KBM-7 (cell line): ENCODE measurements around the gene MORC2.

ENCODE experiments used
- DNase-seq: peaks from one replicate; pipeline ENCODE4 v3.0.0-alpha.2; 2015
- in situ Hi-C: fragments of 300-500 bp; cut with MboI; formaldehyde crosslinking; loops from 2 replicates; pipeline ENCODE4 v1.14.3; 2020; ENCODE audit warnings: low sequenced_read_pairs, low pct_unique_long_range_greater_than_20kb, mixed read lengths

The MORC2 gene

DNA sequence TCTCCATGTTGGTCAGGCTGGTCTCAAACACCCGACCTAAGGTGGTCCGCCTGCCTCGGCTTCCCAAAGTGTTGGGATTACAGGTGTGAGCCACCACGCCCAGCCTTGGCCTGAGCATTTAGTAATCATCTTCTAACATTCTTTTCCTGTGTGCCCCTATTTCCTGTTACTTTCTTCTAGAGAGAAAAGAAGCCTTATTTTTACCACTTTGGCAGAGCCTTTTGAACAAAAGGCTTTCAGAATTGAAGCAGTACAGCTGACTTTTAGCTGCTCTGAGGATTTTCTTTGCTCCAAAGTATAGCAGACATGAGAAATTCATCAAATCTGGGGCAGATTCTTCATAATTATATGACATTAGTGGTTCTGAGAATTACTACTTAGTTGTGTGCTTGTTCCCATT is 13.4 kb downstream of the MORC2 start:
- in situ Hi-C loops = no loop called here
- DNase-seq = no peak

DNA sequence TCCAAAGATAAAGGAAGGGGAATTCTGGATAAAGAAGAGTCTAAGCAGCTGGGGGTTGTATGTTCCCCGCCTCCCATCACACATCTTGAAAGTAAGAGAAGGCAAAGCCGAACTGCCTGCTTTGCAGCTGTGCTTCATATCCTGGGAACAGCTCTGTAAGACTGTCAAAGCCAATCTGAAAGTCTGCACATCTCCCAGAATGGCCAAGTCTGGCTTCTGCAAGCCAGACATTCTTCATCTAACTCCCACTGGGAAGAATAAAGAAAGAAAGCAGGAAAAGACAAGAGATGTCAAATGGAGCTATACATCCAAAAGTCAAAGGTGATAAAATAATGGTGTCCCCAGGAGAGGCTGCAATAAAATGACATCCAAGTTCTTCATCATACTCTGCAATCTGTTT is 15.4 kb downstream of the MORC2 start:
- DNase-seq = no peak
- in situ Hi-C loops = no loop called here

DNA sequence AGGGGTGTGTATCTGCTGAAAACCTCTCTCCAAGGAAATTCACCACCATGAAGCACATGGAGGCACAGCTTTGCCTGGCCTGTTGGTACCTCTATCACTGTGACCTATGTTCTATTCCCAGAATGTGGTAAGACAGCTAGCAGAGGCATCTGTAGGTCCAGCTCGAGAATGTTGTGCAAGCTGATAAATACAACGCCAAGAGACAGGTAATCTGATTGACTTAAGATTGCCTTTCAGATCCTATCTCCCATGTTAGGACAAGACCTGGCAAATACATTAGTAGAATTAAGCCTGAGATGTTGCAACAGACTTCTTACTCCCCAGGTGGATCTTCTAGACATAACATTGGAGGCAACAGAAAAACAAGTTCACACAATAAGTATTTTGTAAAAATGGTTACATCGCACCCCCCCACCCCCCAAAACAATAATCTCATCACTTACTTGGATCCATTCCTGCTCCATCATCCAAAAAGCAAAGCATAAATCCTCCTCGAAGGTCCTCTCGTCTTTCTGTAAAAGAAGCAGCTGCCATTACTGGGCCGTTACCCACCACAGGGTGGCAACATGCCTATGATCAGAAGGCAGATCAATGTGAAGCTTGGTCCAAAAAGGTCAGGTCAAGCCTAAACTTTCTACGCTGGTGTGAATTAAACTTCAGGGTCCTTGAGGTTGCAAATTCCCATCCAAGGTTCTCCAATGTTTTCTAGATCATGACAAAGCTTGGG is 18.5 kb downstream of the MORC2 start:
- no peak for DNase-seq
- in situ Hi-C loops = no loop called here

DNA sequence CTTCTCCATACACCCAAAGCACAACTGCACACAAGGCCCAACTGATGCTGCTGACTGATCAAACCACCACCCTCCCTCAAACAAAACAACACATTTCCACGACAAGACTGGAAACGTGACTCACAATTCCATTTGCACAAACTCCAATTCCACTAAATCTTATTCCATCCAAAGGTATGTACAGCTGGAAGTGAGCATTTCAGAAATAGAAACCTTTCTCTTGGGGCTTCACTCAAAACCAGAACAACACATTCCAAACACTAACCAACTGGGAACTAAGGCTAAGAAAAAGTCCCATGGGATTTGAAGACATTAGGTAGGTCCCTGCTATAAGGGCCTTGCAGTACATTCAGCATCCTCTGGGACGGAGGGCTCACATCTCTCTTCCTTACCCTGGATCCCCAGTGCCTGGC is 19.6 kb downstream of the MORC2 start:
- in situ Hi-C loops = no loop called here
- no peak for DNase-seq

DNA sequence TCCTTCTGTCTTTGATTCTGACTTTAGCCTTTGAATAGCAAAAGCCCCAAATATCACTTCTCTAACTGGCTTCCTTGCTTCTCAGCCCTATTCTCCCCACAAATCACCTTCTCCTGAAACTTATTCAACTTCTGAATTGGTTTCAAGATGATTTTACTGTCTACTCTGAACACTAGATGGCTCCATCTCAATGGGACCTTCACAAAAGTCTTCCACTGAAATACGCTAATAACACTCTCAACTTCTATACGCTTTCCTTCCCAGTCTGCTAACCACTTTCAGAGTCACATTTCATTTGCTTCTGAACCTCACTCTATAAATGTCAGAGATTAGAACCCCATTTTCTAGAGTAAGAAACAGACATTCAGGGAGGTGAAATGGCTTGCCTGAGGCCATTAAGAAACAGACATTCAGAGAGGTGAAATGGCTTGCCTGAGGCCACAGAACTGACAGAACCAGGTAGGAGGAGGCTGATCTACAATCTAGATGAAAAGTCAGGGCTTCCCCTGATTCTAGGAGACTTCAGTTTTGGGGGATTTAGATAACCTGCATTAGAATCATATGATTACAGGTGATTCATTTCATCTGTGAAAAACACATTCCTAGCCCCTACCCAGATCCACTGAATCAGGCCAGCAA is 20.6 kb downstream of the MORC2 start:
- in situ Hi-C loops = no loop called here

DNA sequence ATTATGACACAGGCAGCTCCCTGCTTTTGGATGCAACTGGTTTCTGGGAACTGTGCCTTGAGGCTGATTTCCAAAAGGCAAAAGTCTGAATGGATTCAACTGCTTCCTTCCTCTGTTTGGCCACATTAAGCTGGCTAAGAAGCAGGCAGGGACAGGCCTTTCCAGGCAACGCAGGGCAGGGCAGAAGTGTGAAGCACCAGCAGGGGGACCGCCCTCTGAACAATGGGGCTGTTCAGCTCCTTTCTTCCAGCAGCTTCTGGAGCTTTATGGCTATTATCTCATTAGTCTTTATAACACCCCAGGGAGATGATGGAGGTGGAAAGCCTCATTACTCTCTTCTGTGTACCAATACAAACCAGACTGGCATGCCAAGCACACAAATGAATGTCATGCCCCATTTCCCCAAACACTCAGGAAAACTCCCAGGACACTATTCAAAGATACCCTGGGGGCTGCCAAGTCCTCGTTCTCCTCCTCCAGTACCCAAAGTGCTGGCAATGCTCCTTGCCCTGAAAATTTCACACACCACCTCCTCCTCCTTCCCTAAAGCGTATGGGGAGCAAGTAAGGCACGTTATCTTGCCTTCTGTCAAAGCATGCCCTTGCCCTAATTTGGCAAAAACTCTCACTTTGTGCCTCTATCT is 21.3 kb downstream of the MORC2 start:
- in situ Hi-C loops = no loop called here
- DNase-seq = no peak

More for the DNA sequence above, 20.6 kb downstream of the MORC2 start:
- DNase-seq = peak; percentile 44

DNA sequence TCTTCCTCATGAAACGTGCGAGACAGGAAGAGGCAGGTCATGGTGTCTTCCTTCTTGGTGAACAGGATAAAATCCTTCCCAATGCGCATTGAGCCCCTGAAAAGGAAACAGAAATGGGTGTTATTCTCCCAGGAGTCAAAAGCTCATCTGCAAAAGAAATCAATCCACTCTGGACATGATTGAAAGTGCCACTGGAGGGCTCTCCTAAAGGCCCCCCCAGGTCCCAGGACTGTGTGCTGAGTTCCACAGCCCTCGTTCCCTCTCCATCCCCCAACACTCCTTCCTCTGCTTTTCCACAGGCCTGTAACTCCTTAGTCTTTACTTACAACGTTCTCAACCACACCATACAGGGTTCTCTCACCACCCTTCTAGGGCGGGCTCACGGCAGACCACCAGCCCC is 22.2 kb downstream of the MORC2 start:
- no peak for DNase-seq
- in situ Hi-C loops = no loop called here

DNA sequence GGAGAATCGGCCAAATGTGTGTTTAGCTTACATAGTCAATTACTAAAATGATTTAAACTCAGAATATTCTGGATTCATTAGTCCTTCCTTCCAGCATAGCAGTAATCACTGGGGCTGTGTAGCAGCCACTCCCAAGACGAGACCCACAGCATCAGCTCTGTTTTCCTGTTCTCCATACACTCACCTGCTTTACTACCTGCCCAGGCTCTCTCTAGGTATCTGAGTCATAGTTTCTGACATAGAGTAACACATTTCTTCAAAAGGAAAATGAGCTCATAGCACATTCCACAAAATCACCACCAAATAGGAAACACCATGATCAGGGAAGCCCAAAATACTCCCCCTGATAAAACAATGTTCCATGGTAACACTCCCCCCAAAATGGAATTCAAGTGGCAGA is 22.9 kb downstream of the MORC2 start:
- in situ Hi-C loops = no loop called here
- DNase-seq = no peak

DNA sequence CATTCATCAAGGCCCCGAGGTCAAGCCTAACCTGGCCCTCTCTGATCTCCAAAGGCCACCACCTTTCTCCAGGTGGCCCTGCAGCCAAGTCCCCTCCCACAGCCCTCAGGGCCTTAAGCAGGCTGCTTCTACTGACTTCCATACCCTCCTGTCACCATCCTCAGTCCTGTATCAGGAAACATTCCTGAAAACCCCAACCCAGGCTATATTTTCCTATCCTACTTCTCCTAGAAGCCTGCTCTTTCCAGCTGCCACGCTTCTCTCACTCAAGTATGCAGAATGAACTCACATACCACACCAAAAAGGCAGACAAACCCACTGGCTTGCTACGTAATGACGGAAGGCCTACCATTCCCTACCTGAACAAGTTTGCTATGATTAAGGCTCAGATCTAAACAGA is 23.6 kb downstream of the MORC2 start:
- in situ Hi-C loops = no loop called here
- no peak for DNase-seq

DNA sequence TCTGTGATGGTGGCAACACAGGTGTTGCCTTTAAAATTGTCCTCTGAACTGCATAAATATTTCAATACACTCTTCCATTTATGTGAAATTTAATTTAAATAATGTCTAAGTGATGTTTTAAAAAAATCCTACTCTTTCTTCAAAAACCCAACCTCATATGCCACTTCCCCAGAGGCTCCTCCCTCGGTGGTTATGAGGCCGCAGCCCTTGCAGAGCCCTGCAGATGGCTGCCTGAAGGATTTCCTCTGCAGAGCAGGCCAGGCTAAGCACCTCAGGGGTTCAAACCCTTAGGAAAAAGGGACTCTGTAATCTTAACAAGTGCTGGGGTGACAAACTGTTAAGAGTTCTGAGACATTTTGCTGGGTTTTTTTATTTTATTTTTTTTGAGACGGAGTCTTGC is 25.2 kb downstream of the MORC2 start:
- DNase-seq = no peak
- in situ Hi-C loops = no loop called here

DNA sequence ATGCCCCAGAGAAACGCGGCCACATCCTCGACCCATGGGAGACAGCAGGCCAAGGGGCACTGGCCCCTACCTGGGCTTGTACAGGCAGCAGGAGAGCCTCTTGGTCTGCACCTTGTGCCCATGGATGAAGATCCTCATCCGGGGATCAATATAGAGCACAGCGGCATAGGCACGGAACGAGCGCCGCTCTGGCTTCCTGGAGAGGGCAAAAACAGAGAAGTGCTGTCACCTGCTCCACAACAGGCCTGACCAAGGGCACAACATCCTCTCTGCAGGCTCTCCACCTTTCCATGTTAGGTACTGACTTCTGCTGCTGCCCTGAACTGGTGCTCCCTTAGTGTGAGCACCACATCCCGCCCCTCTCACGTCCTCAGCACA is 27.2 kb downstream of the MORC2 start:
- in situ Hi-C loops = no loop called here

DNA sequence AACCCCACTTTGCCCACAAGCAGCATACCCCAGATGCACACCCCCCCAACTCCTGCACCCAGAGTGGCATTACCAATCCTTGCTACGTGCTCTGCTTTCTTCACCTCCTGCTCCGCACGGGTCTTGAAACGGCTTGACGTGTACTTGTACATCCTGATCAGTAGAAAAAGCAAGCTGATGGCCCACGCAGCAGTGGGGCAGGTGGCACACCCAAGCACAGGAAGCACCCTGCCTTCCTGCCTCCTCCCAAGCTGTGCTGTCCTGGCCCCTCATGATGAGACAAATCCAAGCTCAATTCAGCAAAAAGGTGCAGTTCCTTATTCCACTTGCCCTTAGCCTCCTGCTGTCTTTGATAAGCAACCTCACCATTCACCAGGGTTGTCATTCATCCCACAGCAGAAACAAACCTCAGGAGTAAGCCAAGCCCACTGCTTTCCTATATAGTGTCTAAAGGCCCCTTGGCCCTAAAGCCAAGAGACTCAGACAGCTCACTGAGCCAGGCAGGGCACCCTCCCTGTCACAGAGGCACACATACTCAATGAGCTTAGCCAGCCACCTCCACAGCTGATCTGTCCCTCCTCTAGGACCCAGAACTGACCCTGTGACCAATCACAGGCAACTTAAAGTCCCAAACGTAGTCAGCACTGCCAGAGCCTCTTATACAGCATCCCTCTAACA is 27.8 kb downstream of the MORC2 start:
- in situ Hi-C loops = no loop called here
- no peak for DNase-seq

More for the DNA sequence above, 27.2 kb downstream of the MORC2 start:
- no peak for DNase-seq

DNA sequence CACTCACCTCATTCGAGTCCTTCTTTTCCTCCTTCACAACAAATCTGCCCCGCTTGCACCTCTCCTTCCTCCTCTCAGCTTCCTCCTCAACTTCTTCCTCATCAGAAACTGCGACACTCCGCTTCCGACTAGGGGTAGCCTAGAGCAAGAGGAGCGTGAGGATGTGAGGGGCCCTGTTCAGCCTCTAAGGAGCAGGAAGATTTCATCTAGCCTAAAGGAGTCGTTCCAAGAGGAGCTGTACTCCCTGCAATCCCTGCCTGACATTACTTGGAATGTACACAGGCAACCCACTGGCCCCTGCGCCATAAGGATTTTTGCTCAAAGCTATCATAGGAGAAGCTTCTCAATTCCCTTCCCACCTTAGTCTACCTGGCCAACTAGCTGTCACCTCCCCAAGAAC is 34.5 kb downstream of the MORC2 start:
- in situ Hi-C loops = no loop called here

DNA sequence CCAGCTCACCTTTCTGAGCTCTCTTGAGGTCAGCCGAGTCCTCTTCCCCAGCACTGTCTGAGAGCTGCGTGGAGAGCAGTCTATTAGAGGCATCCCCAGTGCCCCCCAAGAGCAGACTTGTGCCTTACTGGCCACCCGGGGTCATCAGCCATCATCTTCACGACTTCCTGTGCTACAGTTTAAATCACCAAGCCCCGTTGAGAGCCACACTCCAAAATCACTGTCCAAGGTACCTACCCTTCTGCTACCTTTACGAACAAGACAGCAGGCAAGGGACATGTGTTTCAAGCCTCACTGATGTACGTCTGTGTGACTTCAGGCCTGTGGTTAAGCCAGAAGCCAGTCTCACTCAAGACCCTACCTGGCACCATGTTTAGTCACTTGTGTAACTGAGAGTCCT is 35.1 kb downstream of the MORC2 start:
- no peak for DNase-seq
- in situ Hi-C loops = no loop called here

More for the DNA sequence above, 34.5 kb downstream of the MORC2 start:
- DNase-seq = no peak

DNA sequence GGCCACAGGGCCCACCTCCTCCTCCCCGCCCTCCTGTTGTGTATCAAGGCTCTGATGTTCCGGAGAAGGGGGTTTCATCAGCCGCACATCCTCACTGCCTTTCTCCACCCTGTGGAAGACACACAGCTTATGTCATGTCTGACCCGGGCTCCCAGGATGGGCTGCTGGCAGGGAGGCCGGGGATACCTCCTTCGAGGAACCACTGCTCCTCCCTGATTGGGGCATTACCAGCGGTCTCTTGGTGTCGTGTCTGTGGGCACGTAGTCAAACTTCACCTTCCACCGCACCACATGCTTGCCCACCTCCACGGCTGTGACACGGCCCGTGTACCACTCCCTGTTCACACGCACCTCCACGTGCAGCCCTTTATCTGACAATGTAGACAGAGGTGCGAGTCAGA is 35.9 kb downstream of the MORC2 start:
- in situ Hi-C loops = no loop called here
- DNase-seq = no peak

DNA sequence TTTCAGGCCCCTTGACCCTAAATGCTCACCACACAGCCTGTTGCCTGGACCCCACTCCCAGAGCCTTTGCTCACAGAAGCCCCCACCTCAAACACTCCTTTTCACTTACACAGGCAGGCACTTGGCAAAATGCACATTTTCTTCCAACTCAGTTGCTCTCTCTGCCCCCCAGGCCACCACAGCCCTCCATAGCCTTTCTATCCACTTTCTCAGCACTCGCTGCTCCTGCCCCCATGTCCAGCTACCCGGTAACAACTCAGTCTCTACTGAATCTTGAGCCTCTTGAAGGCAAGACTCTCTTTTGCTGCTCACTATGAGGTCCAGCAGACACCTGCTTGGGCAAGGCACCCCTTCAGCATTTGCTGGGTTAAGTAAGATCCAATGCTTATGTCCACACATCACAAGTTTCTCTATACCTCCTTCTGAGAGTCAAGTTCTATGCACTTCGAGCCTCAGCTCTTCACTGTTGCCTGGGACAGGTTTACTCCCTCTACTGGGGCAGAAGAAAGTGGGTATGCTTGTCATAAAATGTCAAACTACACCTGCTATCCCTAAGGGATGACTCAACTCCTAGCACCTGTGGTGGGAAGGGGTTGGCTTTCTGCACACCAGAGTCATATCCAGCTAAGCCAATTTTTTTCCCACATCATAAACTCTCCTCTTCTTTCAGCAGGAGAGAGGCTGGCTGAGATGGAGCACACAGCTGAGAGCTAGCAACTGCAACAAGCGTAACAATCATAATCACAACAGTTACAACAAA is 36.9 kb downstream of the MORC2 start:
- no peak for DNase-seq
- in situ Hi-C loops = no loop called here

DNA sequence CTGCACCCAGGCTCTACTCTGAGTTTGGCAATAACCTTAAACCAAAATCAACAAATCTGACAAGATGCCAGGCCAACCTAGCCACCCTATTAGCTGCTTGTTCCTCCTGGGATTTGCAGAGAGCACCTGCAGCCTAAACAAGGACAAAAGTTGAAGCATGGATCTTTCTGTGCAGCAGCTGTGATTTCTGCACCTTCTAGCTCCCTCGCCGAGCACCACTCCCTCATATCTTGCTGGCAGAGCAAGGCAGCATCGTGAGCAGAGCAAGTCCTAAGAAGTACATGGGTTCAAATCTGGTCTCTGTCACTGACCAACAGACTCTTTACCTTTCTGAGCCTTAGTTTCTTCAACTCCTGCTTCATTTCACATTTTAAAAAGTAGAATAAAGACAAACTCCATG is 38.3 kb downstream of the MORC2 start:
- no peak for DNase-seq
- in situ Hi-C loops = no loop called here

DNA sequence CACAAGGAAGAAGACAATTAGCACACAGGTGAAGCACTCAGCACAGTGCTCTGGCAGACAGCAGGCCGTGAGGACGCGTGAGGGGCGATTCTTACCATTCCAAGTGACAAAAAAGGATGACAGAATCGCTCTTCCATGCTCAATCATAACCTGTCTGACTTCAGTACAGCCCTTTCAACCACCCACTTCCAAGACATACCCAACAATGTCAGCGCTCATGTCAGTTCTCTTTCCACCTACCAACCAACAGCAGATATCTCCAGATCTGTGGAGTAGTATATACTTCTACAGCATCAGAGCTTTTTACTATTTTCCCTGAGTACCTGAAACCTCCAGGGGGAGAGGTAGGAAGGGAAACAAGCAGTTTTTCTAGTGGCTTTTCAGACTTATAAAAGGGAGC is 40.2 kb downstream of the MORC2 start:
- no peak for DNase-seq
- in situ Hi-C loops = no loop called here

DNA sequence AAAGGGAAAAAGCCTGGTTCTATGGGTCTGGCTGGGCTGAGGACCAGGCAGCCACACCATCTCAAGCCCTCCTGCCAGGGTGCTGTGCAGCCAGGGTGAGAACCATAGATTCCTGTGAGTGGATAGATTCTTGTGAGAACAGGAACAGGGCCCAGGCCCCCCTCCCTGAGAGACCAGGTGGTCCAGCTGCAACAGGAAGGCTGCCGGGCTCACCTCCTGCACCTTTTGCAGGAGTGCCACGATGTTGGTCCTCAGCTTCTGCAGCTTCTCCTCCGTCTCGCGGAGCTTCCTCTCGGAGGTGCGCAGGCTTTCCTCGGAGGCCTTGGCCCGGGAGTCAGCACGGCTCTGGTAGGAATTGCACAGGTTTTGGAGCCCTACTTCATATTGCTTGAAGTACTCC is 40.8 kb downstream of the MORC2 start:
- no peak for DNase-seq
- in situ Hi-C loops = no loop called here
